Vagina (tissue), 2 donors: Measurements from ENCODE around the gene TRAPPC2. TPM values are rescaled to one million over a fixed set of nuclear protein-coding genes. Genes with fewer than 3 reads are reported as not detected.
A peak's percentile ranks its signal among the peaks of the same experiment; 100 is the strongest.

Experiments used
- DNase-seq, 2 donors: peaks; one replicate each; pipeline ENCODE4 v3.0.0-alpha.2; 2017; ENCODE audit errors: extremely low spot score in 2 of 2
- H3K27ac ChIP-seq: fragments of 200-600 bp; sonication (generic); one replicate; pipeline ENCODE4 v1.5.1; 2019
- H3K27me3 ChIP-seq: fragments of 200-600 bp; sonication (generic); one replicate; pipeline ENCODE4 v1.5.1; 2019
- H3K36me3 ChIP-seq, 2 donors: fragments of 200-600 bp; sonication (generic); one replicate each; pipeline ENCODE4 v1.5.1; 2017 to 2019
- H3K4me1 ChIP-seq: fragments of 200-600 bp; sonication (generic); one replicate; pipeline ENCODE4 v1.5.1; 2019
- H3K4me3 ChIP-seq, 2 donors: fragments of 200-600 bp; sonication (generic); 1 replicate in 1 of 2; 2 replicates in 1 of 2; pipeline ENCODE4 v1.5.1; 2016 to 2019
- H3K9me3 ChIP-seq: fragments of 200-600 bp; sonication (generic); one replicate; pipeline ENCODE4 v1.5.1; 2019
- POLR2A ChIP-seq, 2 donors: fragments of 450-650 bp; IDR thresholded peaks; one replicate each; pipeline ENCODE4 v1.6.1; 2017; ENCODE audit warnings: antibody characterized with exemption in 2 of 2, mild to moderate bottlenecking in 2 of 2, moderate library complexity in 2 of 2
- POLR2AphosphoS5 ChIP-seq, 2 donors: sonication (generic); formaldehyde crosslinking; IDR thresholded peaks; one replicate each; pipeline ENCODE4 v1.9.0; 2017; ENCODE audit warnings: antibody characterized with exemption in 2 of 2, mild to moderate bottlenecking in 2 of 2, low read depth in 1 of 2; ENCODE audit not compliant: insufficient read depth in 1 of 2
- intact Hi-C: fragments of 100-400 bp; cut with DNase I; formaldehyde crosslinking; loops from one replicate; pipeline ENCODE4 v1.15.1; 2023
- total RNA-seq: library from RNA; depleted of rRNA; stranded (reverse); fragments of >200 nt; gene quantifications from one replicate; pipeline ENCODE4 v1.2.3, GENCODE V29; 2016
- TF ChIP-seq, protein P1 (sequence below), 3 experiments: fragments of 450-650 bp in 2 of 3; fragments of 200-600 bp in 1 of 3; sonication (generic) in 1 of 3; IDR thresholded peaks; one replicate each; pipeline ENCODE4 v1.5.1; 2017 to 2019; ENCODE audit warnings: antibody characterized with exemption in 3 of 3, mild to moderate bottlenecking in 2 of 3, moderate library complexity in 2 of 3

Gene TRAPPC2
- total RNA-seq, 1 donor from 2014 or later = 14.2 TPM

DNA sequence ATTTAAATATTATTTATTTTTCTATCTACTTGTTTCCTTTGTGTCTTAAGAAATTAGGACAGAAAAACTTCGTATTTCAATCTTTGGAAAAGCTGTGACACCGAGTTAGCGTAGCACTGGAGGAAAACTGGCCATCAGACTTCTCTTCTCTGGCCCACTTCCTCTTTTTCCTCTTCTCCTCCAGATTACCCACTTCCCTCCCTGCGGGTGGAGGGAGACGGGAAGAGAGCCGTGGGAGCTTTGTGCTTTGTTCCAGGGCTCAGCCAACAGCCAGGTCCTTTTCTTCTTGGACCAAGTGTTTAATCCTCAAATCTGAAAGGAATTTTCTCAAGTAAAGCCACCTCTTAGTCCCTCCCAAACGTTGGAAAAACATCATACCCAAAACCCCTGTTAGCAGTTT, 29.9 kb upstream of the TRAPPC2 start:
- peaks cover 7% of the 10 kb centered on the region for H3K4me1 ChIP-seq
- intact Hi-C loops = no loop called here
- TF ChIP-seq POLR2AphosphoS5 (IDR thresholded peaks at IDR 0.05; ENCODE audit: insufficient read depth in 1 of 2, low read depth in 1 of 2) = no peak
- no peak for TF ChIP-seq POLR2A (IDR thresholded peaks at IDR 0.05)
- TF ChIP-seq, protein P1, sequence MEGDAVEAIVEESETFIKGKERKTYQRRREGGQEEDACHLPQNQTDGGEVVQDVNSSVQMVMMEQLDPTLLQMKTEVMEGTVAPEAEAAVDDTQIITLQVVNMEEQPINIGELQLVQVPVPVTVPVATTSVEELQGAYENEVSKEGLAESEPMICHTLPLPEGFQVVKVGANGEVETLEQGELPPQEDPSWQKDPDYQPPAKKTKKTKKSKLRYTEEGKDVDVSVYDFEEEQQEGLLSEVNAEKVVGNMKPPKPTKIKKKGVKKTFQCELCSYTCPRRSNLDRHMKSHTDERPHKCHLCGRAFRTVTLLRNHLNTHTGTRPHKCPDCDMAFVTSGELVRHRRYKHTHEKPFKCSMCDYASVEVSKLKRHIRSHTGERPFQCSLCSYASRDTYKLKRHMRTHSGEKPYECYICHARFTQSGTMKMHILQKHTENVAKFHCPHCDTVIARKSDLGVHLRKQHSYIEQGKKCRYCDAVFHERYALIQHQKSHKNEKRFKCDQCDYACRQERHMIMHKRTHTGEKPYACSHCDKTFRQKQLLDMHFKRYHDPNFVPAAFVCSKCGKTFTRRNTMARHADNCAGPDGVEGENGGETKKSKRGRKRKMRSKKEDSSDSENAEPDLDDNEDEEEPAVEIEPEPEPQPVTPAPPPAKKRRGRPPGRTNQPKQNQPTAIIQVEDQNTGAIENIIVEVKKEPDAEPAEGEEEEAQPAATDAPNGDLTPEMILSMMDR (IDR thresholded peaks at IDR 0.05) = no peak
- no peak for DNase-seq
- H3K27me3 ChIP-seq = no peaks in the 10 kb centered on the region
- H3K9me3 ChIP-seq = no peaks in the 10 kb centered on the region
- H3K4me3 ChIP-seq = no peak overlapping the region
- H3K27ac ChIP-seq = peak overlapping the region; percentile 22
- peaks cover 0 to 37% of the 10 kb centered on the region in 2 donors for H3K36me3 ChIP-seq

GRCh38 chrX:13763489-13763888, 29.1 kb upstream of the TRAPPC2 start:
- no peak for DNase-seq
- Histone ChIP-seq H3K9me3 (no peaks in the 10 kb centered on the region), H3K4me1 (peaks cover 7% of the 10 kb centered on the region), H3K27me3 (no peaks in the 10 kb centered on the region), H3K27ac (no peak overlapping the region), H3K36me3 (peaks cover 0 to 32% of the 10 kb centered on the region in 2 donors), H3K4me3 (no peak overlapping the region)
- TF ChIP-seq, protein P1 (IDR thresholded peaks at IDR 0.05) = no peak
- peak in 1 of 2 donors; percentile 38 for TF ChIP-seq POLR2AphosphoS5 (IDR thresholded peaks at IDR 0.05; ENCODE audit: insufficient read depth in 1 of 2, low read depth in 1 of 2)
- intact Hi-C loops = no loop called here

- intact Hi-C loops = no loop called here
- no peak for TF ChIP-seq POLR2A (IDR thresholded peaks at IDR 0.05)
- TF ChIP-seq POLR2AphosphoS5 (IDR thresholded peaks at IDR 0.05; ENCODE audit: insufficient read depth in 1 of 2, low read depth in 1 of 2) = no peak
- TF ChIP-seq, protein P1 (IDR thresholded peaks at IDR 0.05) = no peak
- no peak for DNase-seq
- Histone ChIP-seq H3K27me3 (no peaks in the 10 kb centered on the region), H3K4me1 (peaks cover 7% of the 10 kb centered on the region), H3K36me3 (peaks cover 0 to 41% of the 10 kb centered on the region in 2 donors), H3K9me3 (no peaks in the 10 kb centered on the region), H3K4me3 (no peak overlapping the region), H3K27ac (no peak overlapping the region)
These were observed 27.4 kb upstream of the TRAPPC2 start for GRCh38 chrX:13761606-13762414.

- Histone ChIP-seq H3K27ac (no peak overlapping the region), H3K27me3 (no peaks in the 10 kb centered on the region), H3K9me3 (no peaks in the 10 kb centered on the region), H3K4me1 (peaks cover 7% of the 10 kb centered on the region), H3K4me3 (no peak overlapping the region), H3K36me3 (peaks cover 0 to 43% of the 10 kb centered on the region in 2 donors)
- intact Hi-C loops = no loop called here
- TF ChIP-seq POLR2AphosphoS5 (IDR thresholded peaks at IDR 0.05; ENCODE audit: insufficient read depth in 1 of 2, low read depth in 1 of 2) = no peak
- no peak for TF ChIP-seq POLR2A (IDR thresholded peaks at IDR 0.05)
- TF ChIP-seq, protein P1 (IDR thresholded peaks at IDR 0.05) = no peak
- DNase-seq = no peak
These were observed 26.0 kb upstream of the TRAPPC2 start for GRCh38 chrX:13760426-13760825.

DNA sequence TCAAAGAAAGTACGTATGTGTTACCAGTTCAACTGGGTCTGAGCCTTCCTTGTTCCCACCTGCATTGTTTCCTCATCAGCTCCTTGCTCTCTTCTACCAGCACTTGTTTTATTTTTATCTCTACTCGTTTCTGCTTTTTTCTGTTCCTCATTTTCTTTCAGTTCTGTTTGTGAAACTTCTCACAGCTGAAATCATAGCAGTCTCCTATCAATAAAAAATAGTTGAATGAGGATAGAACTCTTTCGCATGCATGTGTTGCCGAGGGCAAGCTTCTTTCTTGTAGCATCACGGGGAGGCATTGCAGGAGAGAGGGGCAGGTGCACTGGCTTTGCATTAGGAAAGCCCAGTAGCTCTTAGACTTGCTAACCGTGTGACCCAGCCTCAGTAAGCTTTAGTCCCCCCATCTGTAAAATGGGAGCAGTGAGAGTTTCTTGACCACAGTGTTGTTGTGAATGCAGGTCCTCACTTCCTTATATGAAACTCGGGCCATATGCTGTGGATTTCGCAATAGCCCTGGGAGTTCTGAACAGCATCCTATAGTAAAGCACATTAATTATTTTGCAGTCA, 24.8 kb upstream of the TRAPPC2 start:
- no peaks in the 10 kb centered on the region for H3K27me3 ChIP-seq
- H3K27ac ChIP-seq = no peak overlapping the region
- TF ChIP-seq POLR2AphosphoS5 (IDR thresholded peaks at IDR 0.05; ENCODE audit: insufficient read depth in 1 of 2, low read depth in 1 of 2) (no peak), POLR2A (IDR thresholded peaks at IDR 0.05) (no peak)
- TF ChIP-seq, protein P1 (IDR thresholded peaks at IDR 0.05) = no peak
- peaks cover 7% of the 10 kb centered on the region for H3K4me1 ChIP-seq
- H3K4me3 ChIP-seq = no peak overlapping the region
- DNase-seq = no peak
- intact Hi-C loops = no loop called here
- peaks cover 0 to 43% of the 10 kb centered on the region in 2 donors for H3K36me3 ChIP-seq
- H3K9me3 ChIP-seq = no peaks in the 10 kb centered on the region
